Measurements from ENCODE around the gene PIMREG.

PIMREG gene

DNA sequence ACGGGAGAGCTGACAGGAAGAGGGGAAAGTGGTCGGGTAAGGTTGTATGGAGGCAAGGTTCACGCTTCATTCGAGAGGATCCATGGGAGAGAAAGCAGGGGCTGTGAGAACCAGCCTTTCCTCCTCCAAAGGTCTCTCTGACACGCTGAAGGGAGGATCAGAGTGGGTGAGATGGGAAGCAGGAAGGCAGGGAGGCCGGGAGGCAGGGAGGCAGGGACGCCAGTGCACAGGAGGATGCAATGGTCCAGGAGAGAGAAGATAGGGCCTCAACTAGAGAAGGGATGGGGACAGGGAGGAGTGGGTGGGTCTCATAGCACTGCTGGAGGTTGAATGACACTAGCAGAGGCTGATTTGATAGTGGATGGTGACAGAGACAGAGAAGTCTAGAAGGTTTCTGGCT lies 54.1 kb downstream of the PIMREG start:
- TF ChIP-seq, protein P1, sequence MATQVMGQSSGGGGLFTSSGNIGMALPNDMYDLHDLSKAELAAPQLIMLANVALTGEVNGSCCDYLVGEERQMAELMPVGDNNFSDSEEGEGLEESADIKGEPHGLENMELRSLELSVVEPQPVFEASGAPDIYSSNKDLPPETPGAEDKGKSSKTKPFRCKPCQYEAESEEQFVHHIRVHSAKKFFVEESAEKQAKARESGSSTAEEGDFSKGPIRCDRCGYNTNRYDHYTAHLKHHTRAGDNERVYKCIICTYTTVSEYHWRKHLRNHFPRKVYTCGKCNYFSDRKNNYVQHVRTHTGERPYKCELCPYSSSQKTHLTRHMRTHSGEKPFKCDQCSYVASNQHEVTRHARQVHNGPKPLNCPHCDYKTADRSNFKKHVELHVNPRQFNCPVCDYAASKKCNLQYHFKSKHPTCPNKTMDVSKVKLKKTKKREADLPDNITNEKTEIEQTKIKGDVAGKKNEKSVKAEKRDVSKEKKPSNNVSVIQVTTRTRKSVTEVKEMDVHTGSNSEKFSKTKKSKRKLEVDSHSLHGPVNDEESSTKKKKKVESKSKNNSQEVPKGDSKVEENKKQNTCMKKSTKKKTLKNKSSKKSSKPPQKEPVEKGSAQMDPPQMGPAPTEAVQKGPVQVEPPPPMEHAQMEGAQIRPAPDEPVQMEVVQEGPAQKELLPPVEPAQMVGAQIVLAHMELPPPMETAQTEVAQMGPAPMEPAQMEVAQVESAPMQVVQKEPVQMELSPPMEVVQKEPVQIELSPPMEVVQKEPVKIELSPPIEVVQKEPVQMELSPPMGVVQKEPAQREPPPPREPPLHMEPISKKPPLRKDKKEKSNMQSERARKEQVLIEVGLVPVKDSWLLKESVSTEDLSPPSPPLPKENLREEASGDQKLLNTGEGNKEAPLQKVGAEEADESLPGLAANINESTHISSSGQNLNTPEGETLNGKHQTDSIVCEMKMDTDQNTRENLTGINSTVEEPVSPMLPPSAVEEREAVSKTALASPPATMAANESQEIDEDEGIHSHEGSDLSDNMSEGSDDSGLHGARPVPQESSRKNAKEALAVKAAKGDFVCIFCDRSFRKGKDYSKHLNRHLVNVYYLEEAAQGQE (IDR thresholded peaks at IDR 0.05; ENCODE audit: insufficient read depth in 1 of 2, low read depth in 2 of 2, low read length in 2 of 2) = no peak

DNA sequence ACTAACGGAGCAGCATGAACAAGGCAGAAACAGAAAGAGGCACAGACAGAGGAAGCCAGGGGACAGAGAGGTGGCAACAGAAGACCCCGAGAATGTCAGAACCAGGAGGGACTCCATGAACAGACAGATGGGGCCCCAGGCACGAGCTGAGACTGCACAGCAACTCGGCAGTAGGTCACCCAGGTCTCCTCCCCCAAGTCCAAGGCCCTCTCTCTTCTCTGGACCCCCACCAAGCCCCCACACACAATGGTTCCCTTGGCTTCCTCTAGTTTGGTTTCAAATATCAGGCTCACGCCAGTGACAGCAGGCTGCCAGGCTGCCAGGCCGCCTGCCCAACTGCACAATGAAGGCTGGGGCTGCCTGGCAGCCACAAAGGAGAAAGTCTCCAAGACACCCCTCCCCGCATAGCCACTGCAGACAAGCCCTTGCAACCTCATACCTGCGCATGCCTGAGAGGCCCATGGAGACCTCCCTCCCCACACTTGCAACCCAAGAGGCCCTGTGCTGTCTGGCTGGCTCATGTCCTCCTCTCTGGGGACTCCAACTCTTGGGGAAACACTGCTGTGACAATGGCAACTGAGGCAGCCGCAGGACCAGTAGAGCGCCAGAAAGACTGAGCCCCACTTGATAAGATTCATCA lies 54.8 kb downstream of the PIMREG start:
- TF ChIP-seq SIN3A (IDR thresholded peaks at IDR 0.05; ENCODE audit: borderline replicate concordance, insufficient read depth, low read length) (no peak), TAF1 (IDR thresholded peaks at IDR 0.05; ENCODE audit: borderline replicate concordance, insufficient read depth, low read length) (no peak)
- TF ChIP-seq, protein P1 (IDR thresholded peaks at IDR 0.05; ENCODE audit: insufficient read depth in 1 of 2, low read depth in 2 of 2, low read length in 2 of 2) = no peak
